HuH-7.5 (cell line): ENCODE measurements around the gene NPC1L1.
A peak's percentile ranks its signal among the peaks of the same experiment; 100 is the strongest.
"Not testable (repeated sequence)": the region's sequence is repeated elsewhere in the genome, so short reads cannot be mapped to it uniquely, and the experiment has no call there.

Experiments
- DNase-seq: peaks from one replicate; pipeline ENCODE4 v3.0.0; 2011; ENCODE audit warnings: low spot score

The NPC1L1 gene

DNA sequence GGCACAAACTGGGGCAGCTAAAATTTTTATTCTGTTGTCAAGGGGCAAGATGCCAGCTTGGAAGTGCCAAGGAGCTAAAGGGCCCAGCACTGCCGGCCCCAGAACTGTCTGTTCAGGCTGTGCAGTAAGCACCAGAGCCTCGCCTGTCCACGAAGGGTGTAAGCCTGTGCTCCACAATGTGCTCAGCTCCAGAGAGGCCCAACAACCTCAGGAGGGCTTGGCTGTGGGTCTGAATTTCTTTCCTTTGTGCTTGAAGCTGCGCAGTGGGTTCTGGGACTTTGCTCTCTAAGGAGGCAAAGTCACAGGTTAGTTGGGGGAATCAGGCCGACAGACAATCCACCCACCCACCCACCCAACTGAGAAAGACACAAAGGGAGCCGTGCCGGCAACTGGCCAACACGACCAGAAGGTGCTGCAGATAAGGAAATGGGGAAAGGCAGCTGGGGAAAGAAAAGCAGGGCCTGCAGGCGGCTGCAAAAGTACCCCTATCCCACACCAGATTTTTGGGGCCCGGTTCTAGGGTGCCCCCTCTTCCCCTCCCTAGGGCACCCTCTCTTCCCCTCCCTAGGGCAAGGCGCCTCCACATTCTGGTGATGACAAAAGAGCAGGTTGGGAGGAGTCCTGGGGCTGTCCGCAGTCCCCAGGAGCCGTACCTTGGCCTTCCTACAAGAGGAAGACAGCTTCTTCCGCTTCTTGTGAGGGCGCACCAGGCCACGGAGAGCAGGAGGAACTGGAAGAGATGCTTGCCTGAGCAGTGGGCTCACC is 24.8 kb upstream of the NPC1L1 start:
- DNase-seq, result no peak

DNA sequence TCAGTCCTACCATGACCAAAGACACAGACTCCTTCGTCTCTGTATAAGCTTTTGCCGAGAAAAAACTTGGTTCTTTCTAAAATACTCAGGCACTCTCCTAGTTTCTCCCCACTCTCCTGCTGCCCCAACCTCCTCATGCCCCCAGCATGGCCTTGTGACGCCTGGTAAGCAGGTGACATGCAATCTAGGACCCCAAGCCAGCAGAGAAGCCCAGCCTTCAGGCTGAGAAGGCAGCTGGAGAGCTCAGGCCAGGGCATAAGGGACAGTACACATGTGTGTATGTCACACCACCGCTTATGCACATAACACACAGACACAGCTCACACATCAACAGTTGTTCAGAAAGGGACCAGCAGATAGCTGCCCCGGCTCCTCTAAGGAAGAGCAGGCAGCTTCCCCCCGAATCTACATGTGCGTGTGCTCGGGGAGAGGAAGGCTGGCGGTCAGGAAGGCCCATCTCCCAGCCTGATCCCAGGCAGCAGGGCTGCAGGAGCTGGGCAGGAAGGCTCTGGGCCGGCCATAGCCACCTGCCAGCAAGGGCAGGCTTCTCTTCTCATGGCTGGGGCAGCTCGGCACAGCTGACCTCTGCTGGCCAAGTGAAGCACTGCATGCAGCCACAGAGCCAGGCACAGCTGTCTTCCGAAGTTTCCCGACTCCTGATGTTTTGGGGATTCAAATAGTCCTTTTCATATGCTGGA is 24.1 kb upstream of the NPC1L1 start:
- peak; percentile 38 for DNase-seq

DNA sequence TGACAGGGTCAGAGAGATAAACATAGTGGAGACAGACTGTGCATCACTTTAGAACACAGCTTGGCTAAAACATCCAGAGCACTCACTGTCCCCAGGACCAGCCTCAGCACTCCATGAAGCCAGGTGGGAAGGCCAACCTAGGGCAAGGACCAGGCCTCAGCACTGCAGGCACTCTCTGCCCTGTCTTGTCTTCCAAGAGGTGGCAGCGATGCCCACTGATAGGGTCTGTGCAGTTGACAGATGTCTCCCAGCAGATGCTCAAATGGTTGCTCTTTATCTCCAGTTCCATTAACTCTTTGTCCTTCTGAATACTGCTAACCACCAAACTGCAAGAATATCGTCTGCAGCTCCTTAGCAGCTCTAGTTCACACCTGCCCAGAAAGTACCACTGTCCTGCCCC is 23.5 kb upstream of the NPC1L1 start:
- DNase-seq, result no peak

DNA sequence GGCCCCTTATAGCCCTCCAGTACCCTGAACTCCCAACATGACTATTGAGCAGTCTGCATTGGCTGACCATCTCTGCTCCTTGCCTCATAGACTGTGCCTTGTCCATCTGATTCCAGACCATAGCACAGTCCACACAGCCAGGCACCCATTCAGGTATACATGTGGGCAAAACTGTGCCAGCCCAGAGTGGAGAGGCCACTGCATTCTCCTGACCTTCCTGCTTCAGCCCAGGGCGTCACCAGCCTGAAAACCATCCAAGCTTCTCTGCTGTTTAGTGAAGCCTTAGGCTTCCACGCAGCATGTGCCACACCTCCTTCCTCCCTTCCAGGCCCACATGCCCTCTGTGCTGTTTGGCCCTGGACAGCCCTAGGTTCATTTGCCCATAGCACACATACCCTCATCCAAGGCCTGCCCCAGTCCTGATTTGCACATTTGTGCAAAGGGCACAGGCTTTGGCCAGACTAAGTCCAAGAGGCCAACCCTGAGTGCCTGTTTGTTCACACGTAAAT is 22.1 kb upstream of the NPC1L1 start:
- no peak for DNase-seq

DNA sequence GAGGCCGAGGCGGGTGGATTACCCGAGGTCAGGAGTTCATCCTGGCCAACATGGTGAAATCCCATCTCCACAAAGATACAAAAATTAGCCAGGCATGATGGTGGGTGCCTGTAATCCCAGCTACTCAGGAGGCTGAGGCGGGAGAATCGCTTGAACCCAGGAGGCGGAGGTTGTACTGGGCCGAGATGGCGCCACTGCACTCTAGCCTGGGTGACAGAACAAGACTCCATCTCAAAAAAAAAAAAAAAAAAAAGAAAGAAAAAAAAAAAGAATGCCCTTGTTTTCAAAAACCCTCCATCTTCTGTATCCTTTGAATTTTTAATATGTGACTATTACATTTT is 21.5 kb upstream of the NPC1L1 start:
- DNase-seq, result not testable (repeated sequence)

DNA sequence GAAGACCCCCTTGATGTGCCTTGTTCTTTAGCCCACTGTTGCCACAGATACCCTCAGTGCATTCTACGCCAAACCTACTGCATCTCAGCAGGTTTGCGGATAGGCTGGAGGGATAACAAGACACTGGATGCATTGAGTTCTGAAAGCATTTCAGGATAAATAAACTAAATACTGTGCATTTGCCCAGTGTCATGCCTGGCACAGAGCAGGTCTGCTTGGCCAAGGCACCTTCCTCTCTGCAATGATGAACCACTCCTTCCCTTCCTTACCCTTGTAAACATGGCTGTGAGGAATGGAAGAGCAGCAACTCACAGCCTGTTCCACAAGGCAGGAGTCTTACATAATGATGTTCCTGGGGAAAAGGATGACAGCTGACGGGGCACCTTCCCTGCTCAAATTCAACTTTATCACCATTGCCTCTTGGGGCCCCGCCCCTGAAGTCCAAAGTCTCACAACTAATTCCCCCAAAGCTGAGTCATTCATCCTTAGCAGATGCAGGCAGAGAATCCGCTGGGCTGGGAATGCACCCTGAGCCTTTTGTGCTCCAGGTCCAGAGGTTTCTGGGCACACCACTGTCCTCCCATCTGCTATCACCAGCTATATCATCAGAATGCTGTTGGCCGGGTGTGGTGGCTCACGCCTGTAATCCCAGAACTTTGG is 21.0 kb upstream of the NPC1L1 start:
- DNase-seq, result no peak

DNA sequence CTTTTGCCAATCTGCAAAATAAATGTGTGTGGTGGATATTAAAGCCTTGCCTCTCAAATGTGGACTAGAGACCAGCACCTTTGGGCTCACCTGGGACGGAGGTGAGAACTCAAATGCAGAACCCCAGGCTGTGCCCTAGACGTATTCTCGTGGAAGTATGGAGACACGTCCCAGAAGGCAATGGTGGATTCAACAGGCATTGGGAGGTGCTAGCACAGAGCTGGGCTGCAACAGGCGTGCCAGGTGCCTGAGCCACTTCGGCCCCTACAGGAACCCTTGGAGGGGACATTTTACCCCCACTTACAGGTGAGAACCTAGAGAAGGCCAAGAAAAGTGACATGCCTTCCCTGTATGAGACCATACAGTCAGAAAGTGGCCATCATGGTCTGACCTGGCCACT is 20.4 kb upstream of the NPC1L1 start:
- DNase-seq, result no peak

DNA sequence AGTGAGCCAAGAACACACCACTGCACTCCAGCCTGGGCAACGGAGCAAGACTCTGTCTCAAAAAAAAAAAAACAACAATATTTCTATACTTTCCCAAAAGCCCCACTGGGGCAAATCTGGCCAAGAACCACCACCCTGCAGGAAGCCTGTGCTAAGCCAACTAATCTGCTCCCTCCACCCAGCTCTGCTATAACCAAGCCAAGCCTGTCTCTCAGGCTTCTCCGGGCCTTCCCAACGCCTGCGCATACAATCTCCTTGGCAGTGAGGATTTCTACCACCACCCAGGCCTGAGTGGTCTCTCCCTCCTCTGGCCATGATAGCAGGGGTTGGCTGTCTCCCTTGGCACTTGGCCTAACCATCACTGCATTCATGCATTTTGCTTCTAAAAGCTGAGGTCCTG is 18.4 kb upstream of the NPC1L1 start:
- no peak for DNase-seq

DNA sequence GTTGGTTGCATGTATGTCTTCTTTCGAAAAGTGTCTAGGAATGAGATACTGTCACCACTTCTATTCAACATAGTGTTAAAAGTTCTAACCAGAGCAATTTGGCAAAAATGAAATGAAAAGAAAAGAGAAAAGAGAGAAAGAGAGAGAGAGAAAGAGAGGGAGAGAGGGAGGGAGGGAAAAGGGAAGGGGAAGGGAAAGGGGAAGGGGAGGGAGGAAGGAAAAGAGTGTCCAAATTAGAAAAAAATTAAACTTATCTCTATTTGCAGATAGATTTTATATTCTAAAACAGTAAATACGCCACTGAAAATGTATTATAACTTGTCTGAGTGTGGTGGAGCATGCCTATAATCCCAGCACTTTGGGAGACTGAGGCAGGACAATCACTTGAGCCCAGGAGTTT is 16.4 kb upstream of the NPC1L1 start:
- no peak for DNase-seq

DNA sequence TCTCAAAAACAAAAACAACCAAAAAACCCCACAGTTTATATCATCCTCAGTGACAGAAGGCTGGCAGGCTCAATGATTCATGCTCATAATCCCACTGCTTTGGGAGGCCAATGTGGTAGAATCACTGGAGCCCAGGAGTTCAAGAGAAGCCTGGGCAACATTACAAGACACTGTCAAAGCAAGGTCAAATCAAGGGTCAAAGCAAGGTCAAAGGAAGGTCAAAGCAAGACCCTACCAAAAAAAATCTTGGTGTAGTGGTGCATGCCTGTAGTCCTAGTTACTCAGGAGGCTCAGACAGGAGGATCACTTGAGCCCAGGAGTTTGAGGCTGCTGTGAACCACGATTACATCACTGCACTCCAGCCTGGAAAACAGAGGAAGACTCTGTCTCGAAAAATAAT is 14.2 kb upstream of the NPC1L1 start:
- DNase-seq, result no peak

DNA sequence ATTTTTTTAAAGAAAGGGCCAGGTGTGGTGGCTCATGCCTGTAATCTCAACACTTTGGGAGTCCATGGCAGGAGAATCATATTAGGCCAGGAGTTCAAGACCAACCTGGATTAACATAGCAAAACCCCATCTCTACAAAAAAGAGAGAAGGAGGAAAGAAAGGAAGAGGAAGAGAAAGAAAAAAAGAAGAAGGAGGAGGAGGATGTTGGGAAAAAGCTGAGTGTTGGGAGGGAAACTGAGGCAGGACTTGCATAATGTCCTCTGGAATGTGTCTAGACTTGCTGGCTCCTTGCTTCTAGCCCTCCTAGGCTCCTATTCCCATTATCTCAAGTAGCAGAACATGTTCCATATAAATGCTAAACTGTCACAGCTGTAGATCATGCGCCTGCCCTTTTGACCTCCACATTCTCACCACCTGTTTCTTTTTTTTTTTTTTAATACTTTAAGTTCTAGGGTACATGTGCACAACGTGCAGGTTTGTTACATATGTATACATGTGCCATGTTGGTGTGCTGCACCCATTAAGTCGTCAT is 11.4 kb upstream of the NPC1L1 start:
- not testable (repeated sequence) for DNase-seq

DNA sequence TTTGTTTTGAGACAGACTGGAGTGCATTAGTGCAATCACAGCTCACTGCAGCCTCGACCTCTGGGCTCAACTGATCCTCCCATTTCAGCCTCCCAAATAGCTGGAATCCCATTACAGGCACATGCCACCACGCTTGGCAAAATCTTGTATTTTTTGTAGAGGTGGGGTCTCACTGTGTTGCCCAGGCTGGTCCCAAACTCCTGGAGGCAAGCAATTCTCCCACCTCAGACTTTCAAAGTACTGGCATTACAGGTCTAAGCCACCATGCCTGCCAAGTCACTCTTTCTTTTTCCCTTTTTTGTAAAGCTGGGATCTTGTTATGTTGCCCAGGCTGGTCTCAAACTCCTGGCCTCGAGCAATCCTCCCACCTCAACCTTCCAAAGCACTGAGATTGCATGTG is 8.3 kb upstream of the NPC1L1 start:
- no peak for DNase-seq

DNA sequence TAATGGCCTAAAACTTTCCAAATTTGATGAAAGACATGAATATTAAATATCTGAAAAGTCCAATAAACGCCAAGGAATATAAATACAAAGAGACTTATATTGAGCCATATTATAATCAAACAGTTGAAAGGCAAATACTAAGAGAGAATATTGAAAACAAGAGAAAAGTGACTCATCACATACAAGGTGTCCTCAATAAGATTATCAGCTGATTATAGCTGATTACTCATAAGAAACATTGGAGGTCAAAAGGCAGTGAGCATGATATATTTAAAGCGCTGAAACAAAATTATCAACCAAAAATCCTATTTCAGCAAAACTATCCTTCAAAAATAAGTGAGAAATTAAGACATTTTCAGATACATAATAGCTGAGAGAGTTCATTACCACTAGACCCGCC is 7.8 kb upstream of the NPC1L1 start:
- DNase-seq, result no peak

DNA sequence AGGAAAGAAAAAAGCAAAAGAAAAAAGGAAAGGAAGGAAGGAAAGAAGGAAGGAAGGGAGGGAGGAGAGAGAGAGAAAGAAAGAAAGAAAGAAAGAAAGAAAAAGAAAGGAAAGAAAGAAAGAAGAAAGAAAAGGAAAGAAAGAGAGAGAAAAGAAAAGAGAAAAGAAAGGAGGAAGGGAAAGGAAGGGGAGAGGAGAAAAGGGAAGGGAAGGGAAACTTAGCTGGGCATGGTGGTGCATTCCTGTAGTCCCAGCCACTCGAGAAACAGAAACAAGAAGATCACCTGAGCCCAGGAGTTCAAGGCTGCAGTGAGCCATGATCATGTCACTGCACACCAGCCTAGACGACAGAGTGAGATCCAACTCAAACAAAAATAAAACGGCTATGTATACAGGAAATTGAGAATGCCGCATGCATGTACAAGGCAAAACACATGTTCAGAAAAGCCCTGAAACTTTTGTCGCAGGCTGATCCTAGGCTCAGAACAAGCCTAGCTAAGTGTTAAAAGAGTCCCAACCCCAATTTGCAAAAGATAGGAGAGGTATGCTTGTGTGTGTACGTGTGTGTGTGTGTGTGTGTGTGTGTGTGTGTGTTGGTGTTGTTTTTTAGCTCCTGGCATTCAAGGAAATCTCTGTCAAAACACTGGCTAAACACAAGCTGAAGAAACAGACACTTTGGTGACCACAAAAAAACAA is 6.6 kb upstream of the NPC1L1 start:
- DNase-seq, result no peak

DNA sequence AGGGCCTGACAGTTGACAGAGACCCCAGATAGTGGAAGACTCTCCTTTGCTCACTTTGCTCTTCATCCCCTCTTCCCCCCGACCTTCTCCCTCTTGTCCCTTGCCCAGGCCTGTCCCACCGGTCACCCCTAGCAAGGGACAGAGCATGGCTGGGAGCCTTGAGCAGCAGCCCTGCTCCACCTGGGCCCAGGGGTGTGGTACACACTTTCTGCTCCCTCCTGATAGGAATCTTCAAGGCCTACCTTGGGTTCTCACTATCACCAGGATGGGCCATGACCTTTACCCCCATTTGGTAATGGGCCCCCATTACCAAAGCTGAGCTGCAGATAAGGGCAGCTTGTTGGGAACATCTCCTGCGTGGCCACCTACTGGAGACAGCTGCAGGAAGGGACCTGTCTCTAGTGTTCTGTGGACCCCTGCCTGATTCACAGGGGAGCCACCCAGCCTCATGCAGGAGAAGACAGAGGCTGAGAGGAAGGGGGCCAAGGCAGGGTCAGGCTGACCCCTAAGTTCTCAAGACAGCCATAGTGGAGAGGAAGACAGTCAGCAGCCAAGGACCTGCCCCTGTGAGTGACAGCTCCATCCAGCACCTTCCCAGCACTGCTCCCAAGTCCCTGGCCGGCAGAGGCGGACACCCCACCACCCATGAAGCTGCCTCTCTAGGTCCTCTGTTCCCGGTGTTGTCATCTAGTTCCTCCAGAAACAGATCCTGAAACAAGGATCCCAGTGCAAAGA is 913 bp upstream of the NPC1L1 start:
- DNase-seq, result no peak

DNA sequence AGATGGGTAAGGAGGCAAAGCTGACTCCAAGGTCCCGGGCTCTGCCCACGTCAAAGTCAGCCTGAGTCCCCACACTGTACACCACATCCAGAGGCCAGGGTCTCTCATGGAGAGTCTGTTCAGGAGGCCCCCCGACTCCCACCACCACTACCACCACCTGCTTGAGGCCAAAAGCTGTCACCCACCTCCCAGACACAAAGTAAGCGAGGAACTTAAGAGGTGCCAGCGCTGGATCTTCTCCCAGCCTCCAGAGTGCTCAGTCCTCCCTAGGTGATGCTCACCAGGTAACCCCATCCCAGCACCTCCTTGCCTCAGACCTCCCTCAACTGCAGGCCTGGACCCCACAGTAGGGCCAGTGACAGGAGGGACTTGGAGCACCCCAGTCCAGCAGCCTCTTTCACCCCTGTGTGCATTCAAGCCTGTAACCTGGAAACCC is 520 bp downstream of the NPC1L1 start:
- DNase-seq, result no peak

DNA sequence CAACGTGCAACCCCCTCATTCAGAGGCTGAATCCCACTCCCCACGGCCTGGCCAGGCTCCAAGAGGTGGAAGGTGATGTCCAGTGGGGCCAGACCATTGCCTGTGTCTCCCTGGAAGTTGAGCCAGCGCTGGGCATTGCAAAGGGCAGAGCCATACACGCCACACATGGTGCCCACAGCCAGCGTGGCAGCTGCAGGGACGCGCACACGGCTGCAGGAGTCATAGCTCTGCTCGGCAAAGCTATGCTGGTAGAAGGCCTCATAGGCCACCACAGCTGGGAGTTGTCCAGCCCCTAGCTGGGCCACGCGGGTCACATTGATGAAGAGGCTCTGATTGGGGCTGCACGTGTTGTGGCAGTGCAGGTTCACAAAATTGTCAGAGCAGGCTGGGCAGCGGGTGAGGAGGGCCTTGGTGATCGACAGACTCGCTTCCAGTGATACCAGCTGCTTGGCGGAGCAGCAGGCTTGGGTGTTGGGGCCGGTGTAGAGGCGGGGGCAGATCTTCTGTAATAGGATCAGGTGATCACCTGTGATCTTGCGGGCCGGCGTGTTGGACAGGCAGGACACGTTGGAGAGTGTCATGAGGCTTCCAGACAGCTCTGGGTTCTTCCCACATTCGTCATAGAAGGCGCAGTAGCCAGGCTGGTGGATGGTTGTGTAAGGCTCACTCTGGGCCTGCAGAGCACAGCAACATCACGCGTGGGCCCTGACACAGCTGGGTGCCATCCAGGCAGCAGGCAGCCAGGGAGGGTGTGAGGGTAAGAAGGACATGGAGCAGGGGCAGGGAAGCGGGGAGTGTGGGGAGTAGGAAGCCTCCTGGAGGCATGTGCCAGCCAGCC is 1.2 kb downstream of the NPC1L1 start:
- no peak for DNase-seq

DNA sequence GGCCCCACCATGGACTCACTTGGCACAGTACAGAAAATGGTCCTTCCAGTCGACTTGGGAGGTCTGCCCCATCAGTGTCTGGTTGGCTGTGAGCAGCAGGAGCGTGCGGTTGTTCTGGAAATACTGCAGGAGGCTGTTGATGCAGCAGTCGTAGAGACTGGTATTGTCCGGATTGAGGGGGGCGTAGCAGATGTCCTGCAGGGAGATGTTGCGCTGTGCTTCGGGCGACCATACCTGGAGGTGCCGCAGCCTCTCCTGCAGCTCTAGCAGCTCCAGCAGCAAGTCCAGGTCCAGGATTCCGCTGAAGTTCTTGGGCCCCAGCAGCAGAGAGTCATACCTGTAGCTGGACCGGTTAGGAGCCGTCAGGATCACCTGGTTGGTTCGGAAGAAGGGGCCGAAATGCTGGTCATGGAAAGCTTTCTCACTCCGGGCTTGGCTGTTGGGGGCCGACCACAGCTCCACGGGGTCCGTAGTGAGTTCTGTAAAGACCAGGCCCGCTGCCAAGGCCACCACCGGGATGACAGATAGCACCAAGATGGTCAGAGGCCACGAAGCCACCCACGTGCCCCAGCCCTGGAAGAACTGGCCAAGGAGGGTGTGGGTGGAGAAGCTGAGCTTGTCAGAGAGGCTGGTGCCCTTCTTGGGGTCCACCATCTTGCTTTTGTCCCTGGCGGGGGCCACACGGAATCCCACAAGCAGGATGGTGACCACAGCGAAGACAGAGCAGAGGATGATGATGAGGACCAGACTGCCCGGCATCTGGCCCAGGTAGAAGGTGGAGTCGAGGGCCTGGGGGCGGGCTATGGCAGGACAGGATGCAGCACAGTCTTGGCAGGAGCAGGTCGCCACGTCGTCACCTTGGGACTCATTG is 2.1 kb downstream of the NPC1L1 start:
- DNase-seq, result no peak

DNA sequence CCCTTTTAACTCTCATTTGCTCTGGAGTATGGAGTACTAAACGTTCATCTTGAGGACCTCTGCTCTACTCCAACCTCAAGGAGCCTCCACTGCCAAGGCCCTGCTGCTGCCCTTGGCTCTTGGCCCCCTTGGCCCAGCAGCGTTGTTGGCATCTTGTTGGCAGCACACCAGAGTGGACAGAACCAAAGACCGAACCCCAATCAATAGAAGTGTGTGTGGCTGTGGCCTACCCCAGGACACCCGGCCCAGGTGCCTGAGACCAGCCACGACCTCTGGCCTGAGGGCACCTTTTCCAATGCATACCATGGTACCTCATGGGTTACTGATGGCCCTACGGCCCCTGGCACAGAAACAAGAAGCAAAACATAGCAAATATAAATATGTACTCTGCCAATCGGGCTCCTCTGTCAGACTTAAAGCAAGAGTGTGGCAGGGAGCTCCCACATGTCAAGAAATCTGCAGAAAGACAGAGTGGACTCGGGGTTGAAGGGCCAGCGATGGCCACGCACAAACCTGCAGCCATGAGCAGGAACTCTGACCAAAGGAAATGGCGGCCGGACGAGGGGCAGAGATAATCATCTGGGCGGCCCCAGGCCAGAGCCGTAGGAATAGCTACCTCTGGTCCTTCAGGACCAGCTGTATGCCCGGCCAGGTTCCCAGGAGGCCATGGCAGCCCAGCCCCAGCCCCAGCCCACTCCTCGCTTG is 2.9 kb downstream of the NPC1L1 start:
- DNase-seq, result no peak
